SK-N-MC (cell line): ENCODE results near the gene ZNF107.

ENCODE experiments used
- EZH2 ChIP-seq: fragments of 200-600 bp; sonication (generic); IDR thresholded peaks from one replicate; pipeline ENCODE4 v1.6.1; 2017; ENCODE audit warnings: antibody characterized with exemption
- FOXP2 ChIP-seq: optimal IDR thresholded peaks from 2 replicates; pipeline ENCODE3; 2011; ENCODE audit warnings: mild to moderate bottlenecking, moderate library complexity; ENCODE audit not compliant: insufficient read depth; ENCODE audit errors: extremely low read length, control extremely low read depth
- POLR2AphosphoS5 ChIP-seq: IDR thresholded peaks from 2 replicates; pipeline ENCODE4 v1.6.1; 2012; ENCODE audit warnings: mild to moderate bottlenecking, low read depth, low read length, borderline replicate concordance

DNA sequence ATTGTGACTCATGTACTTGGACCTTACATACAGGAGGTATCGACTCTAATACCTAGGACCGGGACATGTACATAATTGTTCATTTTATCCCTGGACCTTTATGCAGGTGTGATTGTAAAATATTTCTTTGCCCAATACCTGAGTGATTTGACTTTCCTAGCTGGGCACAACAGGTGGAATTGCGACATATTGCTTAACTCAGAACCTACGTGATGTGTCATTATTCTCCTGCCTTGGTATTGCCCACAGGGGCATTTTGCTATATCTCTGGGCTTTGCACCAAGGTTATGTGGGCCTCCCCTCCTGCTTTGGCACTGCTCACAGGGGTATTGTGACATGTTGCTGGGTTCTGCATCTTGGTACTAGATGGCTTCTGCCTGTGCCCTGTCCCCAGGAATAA is 23.9 kb upstream of the ZNF107 start:
- TF ChIP-seq POLR2AphosphoS5 = no peak
- TF ChIP-seq EZH2 = no peak
- TF ChIP-seq FOXP2 = no peak
